ENCODE results near the gene FNDC10.

DNA sequence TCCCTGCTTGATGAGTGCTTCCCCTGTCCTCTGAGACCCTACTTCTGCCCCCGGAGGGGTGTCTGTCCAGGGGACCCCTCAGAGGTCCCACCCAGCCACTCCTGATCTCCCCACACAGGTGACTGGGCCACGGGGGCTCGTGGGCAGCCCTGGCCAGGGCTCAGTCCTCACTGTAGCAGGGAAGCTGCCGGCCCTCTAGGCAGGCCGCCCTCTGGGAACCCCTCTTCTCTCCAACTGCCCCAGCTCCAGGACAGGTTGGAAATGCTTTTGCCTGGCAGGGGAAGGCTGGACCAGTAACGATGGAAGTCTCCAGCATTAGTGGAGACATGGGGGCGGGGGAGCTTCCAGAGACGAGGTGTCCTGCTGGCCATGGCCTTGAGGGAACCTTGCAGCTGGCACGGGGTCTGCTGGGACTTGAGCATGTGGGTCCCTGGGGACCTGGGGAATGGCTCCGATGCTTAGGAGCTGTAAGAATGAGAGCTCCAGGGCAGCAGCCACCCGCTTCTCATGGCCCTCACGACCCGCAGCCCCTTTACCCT, 3.1 kb upstream of the FNDC10 start:
- TF ChIP-seq, protein P1, sequence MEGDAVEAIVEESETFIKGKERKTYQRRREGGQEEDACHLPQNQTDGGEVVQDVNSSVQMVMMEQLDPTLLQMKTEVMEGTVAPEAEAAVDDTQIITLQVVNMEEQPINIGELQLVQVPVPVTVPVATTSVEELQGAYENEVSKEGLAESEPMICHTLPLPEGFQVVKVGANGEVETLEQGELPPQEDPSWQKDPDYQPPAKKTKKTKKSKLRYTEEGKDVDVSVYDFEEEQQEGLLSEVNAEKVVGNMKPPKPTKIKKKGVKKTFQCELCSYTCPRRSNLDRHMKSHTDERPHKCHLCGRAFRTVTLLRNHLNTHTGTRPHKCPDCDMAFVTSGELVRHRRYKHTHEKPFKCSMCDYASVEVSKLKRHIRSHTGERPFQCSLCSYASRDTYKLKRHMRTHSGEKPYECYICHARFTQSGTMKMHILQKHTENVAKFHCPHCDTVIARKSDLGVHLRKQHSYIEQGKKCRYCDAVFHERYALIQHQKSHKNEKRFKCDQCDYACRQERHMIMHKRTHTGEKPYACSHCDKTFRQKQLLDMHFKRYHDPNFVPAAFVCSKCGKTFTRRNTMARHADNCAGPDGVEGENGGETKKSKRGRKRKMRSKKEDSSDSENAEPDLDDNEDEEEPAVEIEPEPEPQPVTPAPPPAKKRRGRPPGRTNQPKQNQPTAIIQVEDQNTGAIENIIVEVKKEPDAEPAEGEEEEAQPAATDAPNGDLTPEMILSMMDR (IDR thresholded peaks at IDR 0.05), result no peak
- no peak for TF ChIP-seq POLR2A (IDR thresholded peaks at IDR 0.05)

Data from suprapubic skin (tissue), 3 donors.